ENCODE measurements around the gene PPFIA1.

- TF ChIP-seq CTCF (CRISPR knock-in tag; IDR thresholded peaks at IDR 0.05), result peak; percentile 2; the same call in 1 of the 2 replicates
- TF ChIP-seq TCF7 (IDR thresholded peaks at IDR 0.05; ENCODE audit: low read depth), result no peak
- TF ChIP-seq, protein P1, sequence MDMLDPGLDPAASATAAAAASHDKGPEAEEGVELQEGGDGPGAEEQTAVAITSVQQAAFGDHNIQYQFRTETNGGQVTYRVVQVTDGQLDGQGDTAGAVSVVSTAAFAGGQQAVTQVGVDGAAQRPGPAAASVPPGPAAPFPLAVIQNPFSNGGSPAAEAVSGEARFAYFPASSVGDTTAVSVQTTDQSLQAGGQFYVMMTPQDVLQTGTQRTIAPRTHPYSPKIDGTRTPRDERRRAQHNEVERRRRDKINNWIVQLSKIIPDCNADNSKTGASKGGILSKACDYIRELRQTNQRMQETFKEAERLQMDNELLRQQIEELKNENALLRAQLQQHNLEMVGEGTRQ (IDR thresholded peaks at IDR 0.05; ENCODE audit: low read depth, low read length), result no peak
- TF ChIP-seq, protein P1 (CRISPR knock-in tag; IDR thresholded peaks at IDR 0.05; ENCODE audit: borderline replicate concordance), result peak; percentile 44; the same call in 1 of the 2 replicates
- TF ChIP-seq KMT2B (CRISPR knock-in tag; IDR thresholded peaks at IDR 0.05), result no peak
- no peak for TF ChIP-seq RAD21 (CRISPR knock-in tag; IDR thresholded peaks at IDR 0.05)
- TF ChIP-seq SIX4 (CRISPR knock-in tag; IDR thresholded peaks at IDR 0.05), result no peak
- TF ChIP-seq EZH2 (conservative IDR thresholded peaks at IDR 0.05; ENCODE audit: low read depth, low read length), result no peak
- TF ChIP-seq HMG20B (CRISPR knock-in tag; conservative IDR thresholded peaks at IDR 0.05), result 0 out of 2 replicates have a peak, but pooled peaks have one; percentile 20
- peak in 1 of 2 experiments; percentile 55; a peak in 1 of 4 replicates for TF ChIP-seq KLF16 (CRISPR knock-in tag; IDR thresholded peaks at IDR 0.05)
Measured at GRCh38 chr11:70399681-70400112, 129.2 kb downstream of the PPFIA1 start.

Measured in HepG2 (cell line).